Measurements from ENCODE around the gene HTR7. TPM values are rescaled to one million over a fixed set of nuclear protein-coding genes. Genes with fewer than 3 reads are reported as not detected.
"Not testable (repeated sequence)": the region's sequence is repeated elsewhere in the genome, so short reads cannot be mapped to it uniquely, and the experiment has no call there.

The HTR7 gene
- total and polyA plus RNA-seq, 5 experiments from 2014 or later: 0.07 TPM; not detected in 4

- peaks cover 36 to 84% (median 60%) of the 10 kb centered on the region in 5 donors for H3K27me3 Mint-ChIP-seq
- H3K4me1 Mint-ChIP-seq: peaks cover 4 to 15% (median 11%) of the 10 kb centered on the region in 4 donors
- H3K9me3 Mint-ChIP-seq: peaks cover 9 to 21% (median 13%) of the 10 kb centered on the region in 9 donors
- no peak overlapping the region for H3K4me3 Mint-ChIP-seq
- DNase-seq (no peak), ATAC-seq (no peak)
- no peak overlapping the region for H3K27ac Mint-ChIP-seq
- peaks cover 0 to 19% (median 14%) of the 10 kb centered on the region in 3 donors for H3K36me3 Mint-ChIP-seq
- POLR2A ChIA-PET: no interaction called here
Measured at GRCh38 chr10:90855126-90855525, 2.7 kb downstream of the HTR7 start.

- Mint-ChIP-seq H3K4me3 (no peak overlapping the region), H3K36me3 (peaks cover 0 to 20% (median 14%) of the 10 kb centered on the region in 3 donors), H3K27me3 (peaks cover 32 to 62% (median 55%) of the 10 kb centered on the region in 5 donors), H3K9me3 (peaks cover 9 to 31% (median 16%) of the 10 kb centered on the region in 9 donors), H3K27ac (no peak overlapping the region), H3K4me1 (peaks cover 0 to 5% (median 0%) of the 10 kb centered on the region in 4 donors)
- no peak for ATAC-seq
- POLR2A ChIA-PET: no interaction called here
- DNase-seq: no peak
Measured at GRCh38 chr10:90849956-90850749, 7.7 kb downstream of the HTR7 start.

- ATAC-seq: no peak
- peaks cover 34 to 55% (median 47%) of the 10 kb centered on the region in 5 donors for H3K27me3 Mint-ChIP-seq
Measured at GRCh38 chr10:90847436-90847835, 10.4 kb downstream of the HTR7 start.

GRCh38 chr10:90846746-90847145 is 11.1 kb downstream of the HTR7 start:
- no peak overlapping the region for H3K4me3 Mint-ChIP-seq
- peaks cover 0 to 14% (median 11%) of the 10 kb centered on the region in 3 donors for H3K36me3 Mint-ChIP-seq
- ATAC-seq (no peak), DNase-seq (no peak)
- peaks cover 0 to 5% (median 0%) of the 10 kb centered on the region in 4 donors for H3K4me1 Mint-ChIP-seq
- no peak overlapping the region for H3K27ac Mint-ChIP-seq
- peaks cover 28 to 49% (median 40%) of the 10 kb centered on the region in 5 donors for H3K27me3 Mint-ChIP-seq
- POLR2A ChIA-PET: no interaction called here
- H3K9me3 Mint-ChIP-seq: peaks cover 9 to 25% (median 16%) of the 10 kb centered on the region in 9 donors

More at GRCh38 chr10:90847436-90847835, 10.4 kb downstream of the HTR7 start:
- Mint-ChIP-seq H3K27ac (no peak overlapping the region), H3K4me3 (no peak overlapping the region), H3K4me1 (peaks cover 0 to 5% (median 0%) of the 10 kb centered on the region in 4 donors), H3K9me3 (peaks cover 9 to 31% (median 16%) of the 10 kb centered on the region in 9 donors), H3K36me3 (peaks cover 0 to 15% (median 12%) of the 10 kb centered on the region in 3 donors)
- no peak for DNase-seq
- POLR2A ChIA-PET: no interaction called here

- Mint-ChIP-seq H3K36me3 (peaks cover 0 to 7% (median 5%) of the 10 kb centered on the region in 3 donors), H3K27ac (no peak overlapping the region), H3K27me3 (peaks cover 22 to 43% (median 34%) of the 10 kb centered on the region in 5 donors), H3K4me1 (peaks cover 0 to 5% (median 0%) of the 10 kb centered on the region in 4 donors), H3K4me3 (no peak overlapping the region), H3K9me3 (peaks cover 5 to 16% (median 11%) of the 10 kb centered on the region in 9 donors)
- POLR2A ChIA-PET: no interaction called here
- ATAC-seq: no peak
- DNase-seq: no peak
Measured at GRCh38 chr10:90845726-90846125, 12.1 kb downstream of the HTR7 start.

GRCh38 chr10:90842725-90843124 is 15.1 kb downstream of the HTR7 start:
- ATAC-seq: no peak
- POLR2A ChIA-PET: no interaction called here

GRCh38 chr10:90837486-90837885 is 20.4 kb downstream of the HTR7 start:
- H3K27ac Mint-ChIP-seq: no peak overlapping the region
- ATAC-seq (no peak), DNase-seq (no peak)
- peaks cover 0 to 15% (median 11%) of the 10 kb centered on the region in 5 donors for H3K27me3 Mint-ChIP-seq
- H3K4me1 Mint-ChIP-seq: no peaks in the 10 kb centered on the region
- H3K36me3 Mint-ChIP-seq: no peaks in the 10 kb centered on the region
- POLR2A ChIA-PET: no interaction called here
- H3K4me3 Mint-ChIP-seq: no peak overlapping the region
- H3K9me3 Mint-ChIP-seq: no peaks in the 10 kb centered on the region

More at GRCh38 chr10:90842725-90843124, 15.1 kb downstream of the HTR7 start:
- Mint-ChIP-seq H3K36me3 (no peaks in the 10 kb centered on the region), H3K9me3 (peaks cover 0 to 3% (median 0%) of the 10 kb centered on the region in 9 donors), H3K4me1 (peaks cover 0 to 5% (median 0%) of the 10 kb centered on the region in 4 donors), H3K27me3 (peaks cover 26 to 44% (median 30%) of the 10 kb centered on the region in 5 donors), H3K27ac (no peak overlapping the region), H3K4me3 (no peak overlapping the region)
- DNase-seq: no peak

- ATAC-seq (no peak), DNase-seq (no peak)
- H3K27ac Mint-ChIP-seq: no peak overlapping the region
- POLR2A ChIA-PET: no interaction called here
- H3K27me3 Mint-ChIP-seq: peaks cover 0 to 11% (median 2%) of the 10 kb centered on the region in 5 donors
- H3K36me3 Mint-ChIP-seq: no peaks in the 10 kb centered on the region
- H3K9me3 Mint-ChIP-seq: no peaks in the 10 kb centered on the region
- H3K4me3 Mint-ChIP-seq: no peak overlapping the region
- H3K4me1 Mint-ChIP-seq: no peaks in the 10 kb centered on the region
Measured at GRCh38 chr10:90834326-90834725, 23.5 kb downstream of the HTR7 start.

GRCh38 chr10:90832111-90832510 is 25.7 kb downstream of the HTR7 start:
- Mint-ChIP-seq H3K27ac (no peak overlapping the region), H3K9me3 (no peaks in the 10 kb centered on the region), H3K4me1 (no peaks in the 10 kb centered on the region), H3K4me3 (no peak overlapping the region), H3K36me3 (no peaks in the 10 kb centered on the region), H3K27me3 (peaks cover 0 to 5% (median 5%) of the 10 kb centered on the region in 5 donors)
- DNase-seq (no peak), ATAC-seq (no peak)
- POLR2A ChIA-PET: no interaction called here

- H3K9me3 Mint-ChIP-seq: peaks cover 3 to 18% (median 10%) of the 10 kb centered on the region in 9 donors
- POLR2A ChIA-PET: no interaction called here
- DNase-seq (no peak), ATAC-seq (no peak)
- H3K27ac Mint-ChIP-seq: no peak overlapping the region
- H3K36me3 Mint-ChIP-seq: peaks cover 0 to 10% (median 6%) of the 10 kb centered on the region in 3 donors
- no peak overlapping the region for H3K4me3 Mint-ChIP-seq
- no peaks in the 10 kb centered on the region for H3K4me1 Mint-ChIP-seq
- peaks cover 18 to 46% (median 28%) of the 10 kb centered on the region in 5 donors for H3K27me3 Mint-ChIP-seq
Measured at GRCh38 chr10:90822508-90822907, 35.3 kb downstream of the HTR7 start.

- H3K27ac Mint-ChIP-seq, POLR2A ChIA-PET, DNase-seq, H3K4me3 Mint-ChIP-seq, ATAC-seq, H3K4me1 Mint-ChIP-seq: not testable (repeated sequence)
- Mint-ChIP-seq H3K27me3 (peaks cover 17 to 41% (median 28%) of the 10 kb centered on the region in 5 donors), H3K36me3 (peaks cover 0 to 10% (median 6%) of the 10 kb centered on the region in 3 donors), H3K9me3 (peaks cover 3 to 18% (median 10%) of the 10 kb centered on the region in 9 donors)
Measured at GRCh38 chr10:90821864-90822263, 36.0 kb downstream of the HTR7 start.

GRCh38 chr10:90819911-90820310 is 37.9 kb downstream of the HTR7 start:
- H3K9me3 Mint-ChIP-seq: peaks cover 3 to 18% (median 10%) of the 10 kb centered on the region in 9 donors
- H3K4me1 Mint-ChIP-seq: no peaks in the 10 kb centered on the region
- peaks cover 9 to 22% (median 21%) of the 10 kb centered on the region in 5 donors for H3K27me3 Mint-ChIP-seq
- DNase-seq (no peak), ATAC-seq (no peak)
- POLR2A ChIA-PET: no interaction called here
- H3K27ac Mint-ChIP-seq: no peak overlapping the region
- peaks cover 0 to 10% (median 4%) of the 10 kb centered on the region in 3 donors for H3K36me3 Mint-ChIP-seq
- no peak overlapping the region for H3K4me3 Mint-ChIP-seq

GRCh38 chr10:90818736-90819135 is 39.1 kb downstream of the HTR7 start:
- peaks cover 9 to 20% (median 13%) of the 10 kb centered on the region in 5 donors for H3K27me3 Mint-ChIP-seq
- no peak for ATAC-seq

More at GRCh38 chr10:90818736-90819135, 39.1 kb downstream of the HTR7 start:
- Mint-ChIP-seq H3K27ac (no peak overlapping the region), H3K36me3 (peaks cover 0 to 10% (median 4%) of the 10 kb centered on the region in 3 donors), H3K9me3 (peaks cover 3 to 18% (median 10%) of the 10 kb centered on the region in 9 donors), H3K4me3 (no peak overlapping the region), H3K4me1 (no peaks in the 10 kb centered on the region)
- POLR2A ChIA-PET: no interaction called here
- DNase-seq: no peak

All from naive thymus-derived CD8-positive, alpha-beta T cell (primary cell).